IMR-90 (cell line): ENCODE measurements around the gene CATSPERE. TPM values are rescaled to one million over a fixed set of nuclear protein-coding genes. Genes with fewer than 3 reads are reported as not detected.

Source experiments
- ATAC-seq: fragments of 200-7000 bp; cut with Tn5 transposase; 2 replicates; pipeline ENCODE4 v1.9.1; 2020; ENCODE audit warnings: low read depth, mild to moderate bottlenecking, moderate library complexity
- BruUV-seq: library from RNA; stranded (reverse); fragments of 400-500 nt; replicated peaks from 2 replicates; lab custom pipeline; 2021; lab: Mats Ljungman, UMichigan
- CTCF ChIA-PET: fragments of 300-600 bp; formaldehyde crosslinking; extraction: SDS; loops from one replicate; lab custom pipeline; 2021; ENCODE audit warnings: antibody characterized with exemption; lab: Yijun Ruan, JAX
- POLR2A ChIA-PET: fragments of 300-600 bp; sonication (Branson Sonifier 250); formaldehyde crosslinking; loops from one replicate; lab custom pipeline; 2022; ENCODE audit warnings: antibody characterized with exemption; ENCODE audit not compliant: unreplicated experiment; lab: Charles Lee
- DNase-seq: peaks from one replicate; pipeline ENCODE4 v3.0.0; 2013
- H2AFZ ChIP-seq: replicated peaks from 2 replicates; pipeline ENCODE3; 2013; ENCODE audit warnings: low read length, mild to moderate bottlenecking; ENCODE audit not compliant: poor library complexity
- H2AK5ac ChIP-seq: 2 replicates; pipeline ENCODE4 v1.6.1; 2013; ENCODE audit warnings: low read depth, low read length, inconsistent platforms
- H2AK9ac ChIP-seq: replicated peaks from 2 replicates; pipeline ENCODE3; 2013; ENCODE audit warnings: mild to moderate bottlenecking, low read depth, low read length, moderate library complexity; ENCODE audit not compliant: poor library complexity
- H2BK120ac ChIP-seq: 2 replicates; pipeline ENCODE4 v1.6.1; 2013; ENCODE audit warnings: low read depth, low read length, inconsistent platforms
- H2BK15ac ChIP-seq: 3 replicates; pipeline ENCODE4 v1.6.1; 2013; ENCODE audit warnings: low read depth, low read length, inconsistent platforms
- H2BK20ac ChIP-seq: 2 replicates; pipeline ENCODE4 v1.6.1; 2013; ENCODE audit warnings: low read depth, mild to moderate bottlenecking, inconsistent platforms, low read length, moderate library complexity
- H2BK5ac ChIP-seq: 2 replicates; pipeline ENCODE4 v1.6.1; 2013; ENCODE audit warnings: mild to moderate bottlenecking, low read depth, low read length, inconsistent platforms; ENCODE audit not compliant: poor library complexity, severe bottlenecking
- H3K14ac ChIP-seq: replicated peaks from 2 replicates; pipeline ENCODE4 v1.6.1; 2013; ENCODE audit warnings: low read depth, low read length, inconsistent platforms
- H3K18ac ChIP-seq: 2 replicates; pipeline ENCODE4 v1.6.1; 2013; ENCODE audit warnings: low read depth, low read length, control low read depth
- H3K23ac ChIP-seq: 2 replicates; pipeline ENCODE4 v1.6.1; 2013; ENCODE audit warnings: low read depth, low read length, inconsistent platforms
- H3K27ac ChIP-seq: 2 replicates; pipeline ENCODE4 v1.5.1; 2013; ENCODE audit warnings: mild to moderate bottlenecking, control low read depth, low read length; ENCODE audit not compliant: insufficient read depth
- H3K27me3 ChIP-seq: 2 replicates; pipeline ENCODE4 v1.6.1; 2013; ENCODE audit warnings: low read length; ENCODE audit not compliant: control insufficient read depth, insufficient read depth
- H3K36me3 ChIP-seq: 2 replicates; pipeline ENCODE4 v1.6.1; 2013; ENCODE audit warnings: low read length, mixed read lengths; ENCODE audit not compliant: control insufficient read depth, insufficient read depth
- H3K4ac ChIP-seq: 2 replicates; pipeline ENCODE4 v1.6.1; 2013; ENCODE audit warnings: low read depth, low read length, inconsistent platforms
- H3K4me1 ChIP-seq: 2 replicates; pipeline ENCODE4 v1.6.1; 2013; ENCODE audit warnings: low read length, mixed read lengths; ENCODE audit not compliant: control insufficient read depth, insufficient read depth
- H3K4me2 ChIP-seq: 2 replicates; pipeline ENCODE4 v1.6.1; 2013; ENCODE audit warnings: low read depth, mild to moderate bottlenecking, control low read depth, low read length, moderate library complexity
- H3K4me3 ChIP-seq: 2 replicates; pipeline ENCODE4 v1.5.1; 2013; ENCODE audit warnings: low read depth, mild to moderate bottlenecking, control low read depth, low read length, moderate library complexity; ENCODE audit not compliant: insufficient read depth
- H3K56ac ChIP-seq: 2 replicates; pipeline ENCODE4 v1.6.1; 2013; ENCODE audit warnings: low read length, inconsistent platforms; ENCODE audit not compliant: insufficient read depth; ENCODE audit errors: extremely low read depth
- H3K79me1 ChIP-seq, 2 experiments: 2 replicates each; pipeline ENCODE4 v1.6.1; 2013; ENCODE audit warnings: low read length in 2 of 2, inconsistent platforms in 1 of 2, low read depth in 1 of 2
- H3K9ac ChIP-seq: 2 replicates; pipeline ENCODE4 v1.6.1; 2013; ENCODE audit warnings: low read depth, low read length, control low read depth
- H3K9me1 ChIP-seq: 2 replicates; pipeline ENCODE4 v1.6.1; 2013; ENCODE audit warnings: low read length, inconsistent platforms; ENCODE audit not compliant: insufficient read depth
- H3K9me3 ChIP-seq: 2 replicates; pipeline ENCODE4 v1.6.1; 2013; ENCODE audit warnings: low read length; ENCODE audit not compliant: control insufficient read depth, insufficient read depth
- H4K20me1 ChIP-seq: 2 replicates; pipeline ENCODE4 v1.6.1; 2013; ENCODE audit warnings: low read length, inconsistent platforms; ENCODE audit not compliant: insufficient read depth
- H4K5ac ChIP-seq: 2 replicates; pipeline ENCODE4 v1.6.1; 2013; ENCODE audit warnings: mild to moderate bottlenecking, low read depth, low read length, control low read depth
- H4K8ac ChIP-seq, 2 experiments: 2 replicates each; pipeline ENCODE4 v1.6.1; 2013; ENCODE audit warnings: low read depth in 2 of 2, low read length in 2 of 2, control low read depth in 1 of 2, inconsistent platforms in 1 of 2
- H4K91ac ChIP-seq: 2 replicates; pipeline ENCODE4 v1.6.1; 2013; ENCODE audit warnings: low read depth, low read length, inconsistent platforms; ENCODE audit not compliant: insufficient read depth
- MAFK ChIP-seq: IDR thresholded peaks from 2 replicates; pipeline ENCODE4 v1.6.1; 2012; ENCODE audit warnings: low read depth, low read length, improper control_type of control experiment
- MAZ ChIP-seq: IDR thresholded peaks from 2 replicates; pipeline ENCODE4 v1.6.1; 2012; ENCODE audit warnings: low read depth, mild to moderate bottlenecking, low read length, improper control_type of control experiment, moderate library complexity, borderline replicate concordance
- MXI1 ChIP-seq: IDR thresholded peaks from 2 replicates; pipeline ENCODE4 v1.6.1; 2012; ENCODE audit warnings: low read depth, mild to moderate bottlenecking, low read length, moderate library complexity, borderline replicate concordance
- RCOR1 ChIP-seq: IDR thresholded peaks from 2 replicates; pipeline ENCODE4 v1.6.1; 2012; ENCODE audit warnings: mild to moderate bottlenecking, low read length, improper control_type of control experiment; ENCODE audit not compliant: insufficient replicate concordance
- RFX5 ChIP-seq: IDR thresholded peaks from 2 replicates; pipeline ENCODE4 v1.8.0; 2012; ENCODE audit warnings: low read depth, mild to moderate bottlenecking, low read length, moderate library complexity
- WGBS, 2 experiments: methylation state at CpG; one replicate each; pipeline versions ENCODE4 v1.1.5 to v1.1.7; 2013; ENCODE audit warnings: missing lambda C conversion rate in 2 of 2; ENCODE audit not compliant: insufficient read length in 1 of 2; ENCODE audit errors: extremely low coverage in 2 of 2; 5-methylcytosine and 5-hydroxymethylcytosine counted together
- dilution Hi-C: fragments of 300-500 bp; cut with HindIII; formaldehyde crosslinking; loops from one replicate; pipeline ENCODE4 v1.14.3; 2018; ENCODE audit warnings: low sequenced_read_pairs; ENCODE audit not compliant: unreplicated experiment
- in situ Hi-C: fragments of 300-500 bp; cut with MboI; formaldehyde crosslinking; loops from 3 replicates; pipeline ENCODE4 v1.14.3; 2019; ENCODE audit warnings: low sequenced_read_pairs, inconsistent platforms, mixed read lengths
- intact Hi-C: fragments of 100-400 bp; cut with micrococcal nuclease; formaldehyde crosslinking; loops from 2 replicates; pipeline ENCODE4 v1.10.0; 2022
- polyA plus RNA-seq, 3 experiments: library from polyadenylated mRNA; depleted of rRNA; stranded (reverse); fragments of >200 nt; gene quantifications; 2 replicates each; pipeline ENCODE4 v1.2.3, GENCODE V29; 2012; ENCODE audit warnings: low replicate concordance in 1 of 3
- total RNA-seq: library from RNA; depleted of rRNA; stranded (reverse); fragments of >200 nt; gene quantifications from 2 replicates; pipeline ENCODE4 v1.2.3, GENCODE V29; 2012
- TF ChIP-seq, protein P1 (sequence below): fragments of 150-350 bp; IDR thresholded peaks from 2 replicates; pipeline ENCODE4 v1.6.1; 2016; ENCODE audit warnings: low read depth, mild to moderate bottlenecking, low read length, moderate library complexity, borderline replicate concordance

Gene CATSPERE
- total and polyA plus RNA-seq, 2 of the 4 experiments (the other 2 are of a cell fraction): 0.07 to 0.18 TPM

DNA sequence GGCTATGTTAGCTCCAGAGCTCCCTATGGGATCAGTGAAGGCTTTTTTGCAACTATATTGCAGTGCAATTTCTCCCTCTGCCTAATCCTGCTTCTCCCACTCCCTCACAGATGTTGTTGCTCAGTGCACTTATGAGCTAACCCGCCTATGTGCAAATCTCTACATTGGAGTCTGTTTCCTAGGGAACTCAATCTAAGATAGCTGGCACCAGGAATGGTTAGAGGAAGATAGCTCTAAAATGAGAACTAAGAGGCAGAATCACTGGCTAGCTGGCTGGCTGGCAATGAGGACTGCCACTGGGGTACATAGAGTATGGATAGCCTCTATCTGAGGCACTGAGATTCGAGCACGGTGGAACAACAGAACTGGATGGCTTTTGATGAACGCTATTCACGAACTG, 48.9 kb upstream of the CATSPERE start:
- CTCF ChIA-PET: interaction anchor here (1.5 kb wide), 1 partner anchor 24 kb away, joined by 3 read pairs; no protein-coding TSS in a partner anchor
- dilution Hi-C loops: no loop called here
- WGBS, 2 experiments: no CpG with 5 or more reads among the region's 5 CpGs

More for the DNA sequence above, 48.9 kb upstream of the CATSPERE start:
- H2BK5ac ChIP-seq: no peak overlapping the region
- no peak overlapping the region for H2AK9ac ChIP-seq
- no peak overlapping the region for H4K8ac ChIP-seq
- no peaks in the 10 kb centered on the region for H4K20me1 ChIP-seq
- H3K9me3 ChIP-seq: no peaks in the 10 kb centered on the region
- no peak overlapping the region for H3K23ac ChIP-seq
- in situ Hi-C loops: no loop called here
- H3K9me1 ChIP-seq: peaks cover 3% of the 10 kb centered on the region; the same call in 1 of the 2 replicates
- H2BK15ac ChIP-seq: no peak overlapping the region
- no peak overlapping the region for H3K9ac ChIP-seq
- TF ChIP-seq MAFK: no peak
- no peak for TF ChIP-seq MAZ
- TF ChIP-seq MXI1: no peak
- no peak for TF ChIP-seq RFX5
- TF ChIP-seq RCOR1: no peak
- TF ChIP-seq, protein P1, sequence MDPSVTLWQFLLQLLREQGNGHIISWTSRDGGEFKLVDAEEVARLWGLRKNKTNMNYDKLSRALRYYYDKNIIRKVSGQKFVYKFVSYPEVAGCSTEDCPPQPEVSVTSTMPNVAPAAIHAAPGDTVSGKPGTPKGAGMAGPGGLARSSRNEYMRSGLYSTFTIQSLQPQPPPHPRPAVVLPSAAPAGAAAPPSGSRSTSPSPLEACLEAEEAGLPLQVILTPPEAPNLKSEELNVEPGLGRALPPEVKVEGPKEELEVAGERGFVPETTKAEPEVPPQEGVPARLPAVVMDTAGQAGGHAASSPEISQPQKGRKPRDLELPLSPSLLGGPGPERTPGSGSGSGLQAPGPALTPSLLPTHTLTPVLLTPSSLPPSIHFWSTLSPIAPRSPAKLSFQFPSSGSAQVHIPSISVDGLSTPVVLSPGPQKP: no peak
- H4K5ac ChIP-seq: no peak overlapping the region
- H3K4me1 ChIP-seq: no peaks in the 10 kb centered on the region
- H2AFZ ChIP-seq: no peak overlapping the region
- no peak overlapping the region for H2AK5ac ChIP-seq
- H3K4me2 ChIP-seq: no peak overlapping the region
- no peak overlapping the region for H2BK120ac ChIP-seq
- peaks cover 29% of the 10 kb centered on the region for H3K36me3 ChIP-seq
- no TSS peak for BruUV-seq
- peaks cover 0 to 4% of the 10 kb centered on the region in 2 experiments; a peak in 2 of 4 replicates for H3K79me1 ChIP-seq
- no peak overlapping the region for H3K14ac ChIP-seq
- no peak overlapping the region for H3K27ac ChIP-seq
- no peak for ATAC-seq
- no peak for DNase-seq
- no peak overlapping the region for H3K56ac ChIP-seq
- H3K27me3 ChIP-seq: no peaks in the 10 kb centered on the region
- H3K18ac ChIP-seq: no peak overlapping the region
- H3K4ac ChIP-seq: no peak overlapping the region
- intact Hi-C loops: no loop called here
- H3K4me3 ChIP-seq: no peak overlapping the region
- POLR2A ChIA-PET: no interaction called here
- no peak overlapping the region for H4K91ac ChIP-seq
- no peak overlapping the region for H2BK20ac ChIP-seq
